AG10803 (cell line): ENCODE data around the gene GNB1L.

Experiments used
- DNase-seq: peaks from one replicate; pipeline ENCODE4 v3.0.0; 2010; ENCODE audit warnings: low read depth
- H3K4me3 ChIP-seq: 2 replicates; pipeline ENCODE4 v1.5.1; 2011; ENCODE audit warnings: mild to moderate bottlenecking, low read length, control low read depth
- CTCF ChIP-seq: conservative IDR thresholded peaks from 2 replicates; pipeline ENCODE4 v1.5.1; 2011; ENCODE audit warnings: mild to moderate bottlenecking, low read length, control low read depth, inconsistent platforms

GNB1L gene

DNA sequence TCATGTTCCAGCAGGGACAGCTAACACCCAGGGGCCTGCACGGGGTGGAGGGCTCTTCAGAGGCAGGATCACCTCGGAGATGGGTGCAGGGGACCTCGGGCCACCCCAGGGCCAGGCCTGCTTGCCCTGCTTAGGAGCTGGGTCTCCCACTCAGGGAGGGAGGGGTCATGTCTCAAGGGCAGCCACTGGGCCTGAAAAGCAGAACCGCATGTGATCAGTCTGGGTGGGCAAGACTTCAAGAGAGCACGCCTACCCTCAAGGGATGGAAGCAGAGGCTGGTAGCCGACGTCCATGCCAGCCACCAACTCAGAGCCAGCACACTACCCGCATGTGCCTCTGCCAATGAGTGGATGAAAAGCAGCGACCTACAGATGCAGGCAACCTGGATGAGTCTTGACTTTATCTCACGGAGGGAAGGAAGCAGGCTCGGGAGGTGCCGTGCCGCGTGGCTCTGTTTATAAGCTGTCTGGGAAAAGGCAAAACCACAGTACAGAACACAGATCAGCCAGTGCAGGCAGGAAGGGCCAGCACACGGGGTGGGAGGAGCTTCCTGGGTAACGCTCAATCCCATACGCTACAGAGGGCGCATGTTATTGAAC lies 78.1 kb downstream of the GNB1L start:
- peak; percentile 52 for DNase-seq
- TF ChIP-seq CTCF: no peak

DNA sequence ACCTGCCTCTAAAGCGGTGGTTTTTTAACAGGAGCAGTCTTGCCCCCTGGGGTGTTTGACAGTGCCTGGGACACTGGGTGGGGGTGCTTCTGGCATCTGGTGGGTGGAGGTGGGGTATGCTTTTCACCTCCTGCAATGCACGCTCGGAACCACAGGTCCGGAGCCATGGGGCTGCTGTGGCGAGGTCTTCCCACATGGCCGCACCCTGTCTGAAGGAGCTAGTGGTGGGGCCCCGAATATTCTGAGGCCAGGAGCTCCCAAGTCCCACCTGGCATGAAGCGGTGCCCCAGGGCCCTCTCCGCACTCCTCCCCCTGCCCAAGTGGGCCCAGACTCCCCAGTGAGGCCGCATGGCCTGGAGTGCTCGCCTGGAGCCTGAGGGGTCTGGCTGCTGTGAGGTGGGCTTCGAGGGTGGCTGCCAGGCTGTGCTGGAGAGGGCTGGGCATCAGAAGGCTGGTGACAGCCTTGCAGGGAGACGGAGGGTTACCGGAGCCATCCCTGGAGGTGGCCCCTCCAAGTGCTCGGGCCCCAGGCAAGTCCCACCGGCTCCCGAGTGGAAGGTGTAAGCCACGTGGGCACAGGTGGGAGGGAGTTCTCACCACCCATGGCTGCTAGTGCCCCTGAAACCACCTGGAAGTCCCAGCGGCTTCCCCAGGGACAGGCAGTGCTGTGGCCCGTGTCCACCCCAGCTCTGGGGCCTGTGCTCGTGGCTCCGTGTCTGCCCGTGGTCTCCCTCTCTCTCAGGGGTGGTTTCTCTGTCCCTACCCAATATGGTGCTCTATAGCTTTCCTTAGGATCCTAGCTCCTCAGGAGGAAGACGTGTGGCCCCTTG lies 79.0 kb downstream of the GNB1L start:
- TF ChIP-seq CTCF: no peak
- no peak overlapping the region for H3K4me3 ChIP-seq
- DNase-seq: no peak

More for the DNA sequence above, 78.1 kb downstream of the GNB1L start:
- no peak overlapping the region for H3K4me3 ChIP-seq

GRCh38 chr22:19774628-19775027 lies 80.0 kb downstream of the GNB1L start:
- TF ChIP-seq CTCF: no peak

GRCh38 chr22:19773470-19774040 lies 81.1 kb downstream of the GNB1L start:
- no peak for DNase-seq
- H3K4me3 ChIP-seq: no peak overlapping the region
- TF ChIP-seq CTCF: no peak

More at GRCh38 chr22:19774628-19775027, 80.0 kb downstream of the GNB1L start:
- DNase-seq: no peak
- no peak overlapping the region for H3K4me3 ChIP-seq

DNA sequence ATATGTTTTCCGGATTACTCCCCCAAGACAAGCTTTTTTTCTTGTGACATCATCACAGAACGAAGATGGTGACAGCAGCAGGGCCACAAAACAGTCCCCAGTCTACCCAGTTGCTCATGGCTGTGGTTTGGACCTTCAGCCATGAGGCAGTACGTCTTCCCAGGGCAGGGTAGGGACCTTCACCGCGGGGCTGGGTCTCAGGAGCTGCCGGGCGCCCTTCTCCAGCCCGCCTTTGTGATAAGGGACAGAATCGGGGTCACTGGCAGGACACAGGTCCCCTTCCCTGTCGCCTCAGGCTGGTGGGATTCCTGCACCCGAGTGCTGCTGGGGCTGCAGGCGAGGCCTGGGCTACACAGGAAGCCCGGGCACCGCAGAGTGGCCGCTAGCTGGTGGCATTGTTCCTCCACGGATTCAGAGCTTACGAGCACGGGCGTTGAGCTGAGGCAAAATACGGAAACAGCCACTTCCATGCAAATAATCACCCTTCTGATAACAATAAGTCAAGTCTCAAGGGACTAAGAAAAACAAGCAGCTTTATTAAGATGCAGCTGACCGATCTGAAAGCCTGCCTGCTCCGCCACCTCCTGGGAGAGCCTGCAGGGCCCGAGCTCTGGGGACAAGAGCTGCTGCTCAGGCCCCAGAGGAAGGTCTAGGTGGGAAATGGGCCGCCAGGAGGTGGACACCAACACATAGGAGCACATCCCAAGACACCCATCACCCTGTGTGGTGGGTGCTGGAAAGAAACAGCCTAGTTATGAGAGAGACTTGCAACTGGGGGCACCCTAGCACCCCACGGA lies 81.8 kb downstream of the GNB1L start:
- no peak for DNase-seq
- no peak for TF ChIP-seq CTCF
- no peak overlapping the region for H3K4me3 ChIP-seq

DNA sequence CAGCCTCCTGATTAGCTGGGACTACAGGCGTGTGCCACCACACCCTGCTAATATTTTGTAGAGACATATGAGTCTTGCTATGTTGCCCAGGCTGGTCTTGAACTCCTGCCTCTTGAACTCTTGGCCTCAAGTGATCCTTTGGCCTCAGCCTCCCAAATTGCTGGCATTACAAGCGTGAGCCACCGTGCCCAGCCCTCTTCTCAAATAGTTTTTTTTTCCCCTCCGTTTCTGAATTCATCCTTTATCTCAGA lies 82.3 kb downstream of the GNB1L start:
- no peak for TF ChIP-seq CTCF
- no peak for DNase-seq
- H3K4me3 ChIP-seq: no peak overlapping the region
